Astrocyte (in vitro differentiated cells and primary cell): ENCODE results near the gene CIB2. TPM values are rescaled to one million over a fixed set of nuclear protein-coding genes. Genes with fewer than 3 reads are reported as not detected.

Experiments
- DNase-seq: peaks from one replicate; pipeline ENCODE4 v3.0.0-alpha.2; 2010; ENCODE audit warnings: low read depth
- FAIRE-seq: peaks from 2 replicates; lab custom pipeline; 2011; peaks lifted over from hg19 to GRCh38; lab: Jason Lieb, UNC
- H2AFZ ChIP-seq: 2 replicates; pipeline ENCODE4 v1.6.0; 2012; ENCODE audit warnings: low read depth, low read length, inconsistent platforms
- H3K27ac ChIP-seq: 2 replicates; pipeline ENCODE4 v1.5.1; 2011; ENCODE audit warnings: low read depth, low read length, inconsistent platforms
- H3K27me3 ChIP-seq: 2 replicates; pipeline ENCODE4 v1.6.0; 2011; ENCODE audit warnings: low read length, inconsistent platforms; ENCODE audit not compliant: insufficient read depth
- H3K36me3 ChIP-seq: 2 replicates; pipeline ENCODE4 v1.5.1; 2011; ENCODE audit warnings: low read length, inconsistent platforms; ENCODE audit not compliant: insufficient read depth
- H3K4me1 ChIP-seq: 2 replicates; pipeline ENCODE4 v1.5.1; 2011; ENCODE audit warnings: low read length, inconsistent platforms; ENCODE audit not compliant: insufficient read depth
- H3K4me2 ChIP-seq: 2 replicates; pipeline ENCODE4 v1.6.0; 2012; ENCODE audit warnings: low read length, inconsistent platforms
- H3K4me3 ChIP-seq: 2 replicates; pipeline ENCODE4 v1.5.1; 2011; ENCODE audit warnings: low read depth, mild to moderate bottlenecking, low read length, inconsistent platforms; ENCODE audit not compliant: insufficient read depth
- H3K79me2 ChIP-seq: 2 replicates; pipeline ENCODE4 v1.6.0; 2012; ENCODE audit warnings: mild to moderate bottlenecking, low read length, inconsistent platforms; ENCODE audit not compliant: insufficient read depth
- H3K9ac ChIP-seq: 2 replicates; pipeline ENCODE4 v1.6.0; 2012; ENCODE audit warnings: mild to moderate bottlenecking, low read length, inconsistent platforms
- H3K9me3 ChIP-seq: 2 replicates; pipeline ENCODE4 v1.5.1; 2012; ENCODE audit warnings: low read depth, mild to moderate bottlenecking, low read length, inconsistent platforms; ENCODE audit not compliant: insufficient read depth
- H4K20me1 ChIP-seq: 2 replicates; pipeline ENCODE4 v1.6.0; 2012; ENCODE audit warnings: low read length, inconsistent platforms; ENCODE audit not compliant: insufficient read depth
- H3K27ac Mint-ChIP-seq: one replicate; pipeline ENCODE4 v1.8.0; 2021; ENCODE audit warnings: mild to moderate bottlenecking, mixed read lengths; ENCODE audit not compliant: unreplicated experiment
- H3K27me3 Mint-ChIP-seq: one replicate; pipeline ENCODE4 v1.8.0; 2021; ENCODE audit warnings: low read depth, mixed read lengths; ENCODE audit not compliant: unreplicated experiment
- H3K36me3 Mint-ChIP-seq: one replicate; pipeline ENCODE4 v1.8.0; 2021; ENCODE audit warnings: low read depth, mixed read lengths; ENCODE audit not compliant: unreplicated experiment
- H3K4me1 Mint-ChIP-seq: one replicate; pipeline ENCODE4 v1.8.0; 2021; ENCODE audit warnings: low read depth, mixed read lengths; ENCODE audit not compliant: unreplicated experiment
- H3K4me3 Mint-ChIP-seq: one replicate; pipeline ENCODE4 v1.8.0; 2021; ENCODE audit warnings: mild to moderate bottlenecking, moderate library complexity, mixed read lengths; ENCODE audit not compliant: unreplicated experiment
- H3K9me3 Mint-ChIP-seq: one replicate; pipeline ENCODE4 v1.8.0; 2021; ENCODE audit warnings: mild to moderate bottlenecking, mixed read lengths; ENCODE audit not compliant: unreplicated experiment
- CTCF ChIP-seq: IDR thresholded peaks from 2 replicates; pipeline ENCODE4 v1.5.1; 2011; ENCODE audit warnings: low read depth, mild to moderate bottlenecking, inconsistent platforms, low read length, moderate library complexity; ENCODE audit not compliant: insufficient read depth
- EZH2 ChIP-seq: IDR thresholded peaks from 2 replicates; pipeline ENCODE4 v1.6.1; 2012; ENCODE audit warnings: mild to moderate bottlenecking, low read length, inconsistent platforms; ENCODE audit not compliant: insufficient read depth
- total RNA-seq: library from RNA; stranded (reverse); gene quantifications from 2 replicates; pipeline ENCODE4 v1.2.1, GENCODE V29; 2021

Gene CIB2
- total RNA-seq, 1 donor from 2014 or later, result 7.4 TPM

- Histone ChIP-seq H3K27ac (peak overlapping the region; percentile 73), H4K20me1 (peaks cover 25% of the 10 kb centered on the region), H3K4me2 (peak overlapping the region; percentile 98), H3K4me1 (peaks cover 14% of the 10 kb centered on the region), H2AFZ (peak overlapping the region; percentile 86), H3K27me3 (no peaks in the 10 kb centered on the region), H3K9ac (peak overlapping the region; percentile 93), H3K9me3 (no peaks in the 10 kb centered on the region), H3K4me3 (peak overlapping the region; percentile 95), H3K79me2 (peaks cover 38% of the 10 kb centered on the region), H3K36me3 (no peaks in the 10 kb centered on the region)
- Mint-ChIP-seq H3K36me3 (peaks cover 6% of the 10 kb centered on the region), H3K4me1 (peaks cover 5% of the 10 kb centered on the region), H3K27me3 (no peaks in the 10 kb centered on the region), H3K9me3 (no peaks in the 10 kb centered on the region), H3K27ac (peak overlapping the region; percentile 89), H3K4me3 (peak overlapping the region; percentile 90)
- FAIRE-seq (no peak), DNase-seq (no peak)
- TF ChIP-seq CTCF (no peak), EZH2 (no peak)
Measured at GRCh38 chr15:78148392-78149067, 17.3 kb upstream of the CIB2 start.

GRCh38 chr15:78147566-78147965 lies 16.3 kb upstream of the CIB2 start:
- Mint-ChIP-seq H3K27ac (no peak overlapping the region), H3K4me1 (peaks cover 5% of the 10 kb centered on the region), H3K4me3 (peak overlapping the region; percentile 67), H3K9me3 (no peaks in the 10 kb centered on the region), H3K27me3 (no peaks in the 10 kb centered on the region), H3K36me3 (peaks cover 6% of the 10 kb centered on the region)
- Histone ChIP-seq H3K79me2 (peaks cover 29% of the 10 kb centered on the region), H3K9ac (no peak overlapping the region), H4K20me1 (peaks cover 16% of the 10 kb centered on the region), H3K4me2 (no peak overlapping the region), H3K4me1 (peaks cover 14% of the 10 kb centered on the region), H3K9me3 (no peaks in the 10 kb centered on the region), H3K27ac (no peak overlapping the region), H3K4me3 (no peak overlapping the region), H2AFZ (no peak overlapping the region), H3K36me3 (no peaks in the 10 kb centered on the region), H3K27me3 (no peaks in the 10 kb centered on the region)
- DNase-seq, result no peak
- no peak for FAIRE-seq
- TF ChIP-seq EZH2, result no peak
- no peak for TF ChIP-seq CTCF

- no peak for FAIRE-seq
Measured at GRCh38 chr15:78146425-78147154, 15.3 kb upstream of the CIB2 start.

More at GRCh38 chr15:78146425-78147154, 15.3 kb upstream of the CIB2 start:
- Histone ChIP-seq H3K36me3 (no peaks in the 10 kb centered on the region), H3K27ac (no peak overlapping the region), H3K9me3 (no peaks in the 10 kb centered on the region), H3K4me2 (no peak overlapping the region), H3K4me1 (peaks cover 14% of the 10 kb centered on the region), H3K27me3 (no peaks in the 10 kb centered on the region), H3K9ac (no peak overlapping the region), H3K4me3 (no peak overlapping the region), H4K20me1 (peaks cover 14% of the 10 kb centered on the region), H2AFZ (no peak overlapping the region), H3K79me2 (peaks cover 24% of the 10 kb centered on the region)
- H3K27ac Mint-ChIP-seq, result no peak overlapping the region
- no peak overlapping the region for H3K4me3 Mint-ChIP-seq
- H3K27me3 Mint-ChIP-seq, result no peaks in the 10 kb centered on the region
- H3K36me3 Mint-ChIP-seq, result peaks cover 6% of the 10 kb centered on the region
- H3K9me3 Mint-ChIP-seq, result no peaks in the 10 kb centered on the region
- H3K4me1 Mint-ChIP-seq, result peaks cover 5% of the 10 kb centered on the region
- DNase-seq, result no peak
- TF ChIP-seq CTCF, result no peak
- TF ChIP-seq EZH2, result no peak
